NOMO-1 treated with DMSO at 0.1 percent for 48 hours (cell line): Measurements from ENCODE around the gene TBC1D5.
A peak's percentile ranks its signal among the peaks of the same experiment; 100 is the strongest.

Experiments used
- DNase-seq: peaks from one replicate; lab custom pipeline; 2025; ENCODE audit not compliant: unreplicated experiment; lab: John Stamatoyannopoulos, UW

Gene TBC1D5

DNA sequence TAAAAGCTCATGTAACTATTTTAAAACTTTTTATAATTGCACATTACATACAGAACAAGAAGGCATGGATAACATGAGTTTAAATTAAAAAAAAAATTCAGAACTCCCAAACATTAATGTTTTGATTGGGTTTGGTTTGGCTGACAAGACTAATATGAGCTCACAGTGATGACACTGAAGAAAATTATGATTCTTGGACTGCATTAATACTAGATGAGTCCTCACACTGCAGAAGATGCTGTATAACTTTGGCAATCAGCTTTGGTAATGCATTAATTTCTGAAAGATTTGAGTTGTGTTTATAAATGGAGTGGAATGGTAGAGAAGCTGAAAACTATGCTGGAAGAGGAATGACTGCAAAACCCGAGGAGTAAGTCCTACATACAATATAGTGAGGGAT is 498.8 kb downstream of the TBC1D5 start:
- DNase-seq: no peak

DNA sequence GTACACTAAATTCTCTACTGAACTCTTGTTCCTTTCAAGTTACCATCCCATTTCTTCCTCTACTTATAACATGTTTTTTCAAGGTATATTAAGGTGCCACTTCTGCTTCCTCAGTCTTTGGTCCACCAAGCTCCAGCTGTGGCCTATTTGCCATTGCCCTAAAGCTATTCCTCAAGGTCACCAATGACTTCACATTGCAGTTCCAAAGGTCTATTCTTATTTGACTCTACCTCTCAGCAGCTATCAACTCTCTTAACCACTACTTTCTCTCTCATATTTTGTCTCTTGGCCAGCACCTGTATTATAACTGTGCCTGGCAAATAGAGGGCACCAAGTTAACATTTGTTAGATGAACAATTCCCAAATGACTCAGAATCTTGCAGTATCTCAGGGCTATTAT is 503.0 kb downstream of the TBC1D5 start:
- DNase-seq: no peak

DNA sequence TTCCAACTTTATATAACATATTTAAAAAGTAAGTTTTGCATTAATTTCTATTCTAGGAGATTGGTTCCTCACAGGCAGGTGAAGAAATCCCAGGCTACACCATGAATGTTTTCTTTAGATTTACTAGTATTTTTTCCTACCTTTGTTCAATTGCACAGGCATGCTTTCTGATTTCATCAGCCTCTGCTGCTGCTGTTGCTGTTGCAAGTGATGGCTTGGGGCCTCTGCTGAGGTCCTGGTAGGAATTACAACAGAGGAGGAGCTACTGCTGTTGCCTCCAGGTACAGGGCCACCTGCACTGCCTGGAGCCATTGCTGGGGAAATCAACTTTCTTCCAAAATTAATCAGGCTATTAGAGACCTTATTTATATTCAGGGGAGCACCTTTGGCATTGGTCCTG is 504.4 kb downstream of the TBC1D5 start:
- DNase-seq: no peak

DNA sequence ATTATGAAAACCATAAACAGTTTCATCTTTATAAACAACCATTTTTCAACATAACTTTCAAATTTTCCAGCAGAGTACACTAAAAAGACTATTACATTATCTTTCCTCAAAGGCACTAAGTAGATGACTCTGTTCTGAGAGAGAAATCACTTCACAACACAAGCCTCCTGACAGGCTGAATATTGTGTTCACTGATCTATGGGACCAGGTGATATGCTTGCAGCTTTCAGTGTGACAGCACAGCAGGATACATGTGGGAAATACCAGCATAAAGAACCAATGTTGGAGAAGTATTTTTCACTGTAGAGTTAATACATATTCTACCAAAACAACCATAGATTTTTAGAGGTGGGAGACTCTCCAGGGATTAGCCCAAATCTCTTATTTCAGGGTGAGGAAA is 507.1 kb downstream of the TBC1D5 start:
- DNase-seq: no peak

DNA sequence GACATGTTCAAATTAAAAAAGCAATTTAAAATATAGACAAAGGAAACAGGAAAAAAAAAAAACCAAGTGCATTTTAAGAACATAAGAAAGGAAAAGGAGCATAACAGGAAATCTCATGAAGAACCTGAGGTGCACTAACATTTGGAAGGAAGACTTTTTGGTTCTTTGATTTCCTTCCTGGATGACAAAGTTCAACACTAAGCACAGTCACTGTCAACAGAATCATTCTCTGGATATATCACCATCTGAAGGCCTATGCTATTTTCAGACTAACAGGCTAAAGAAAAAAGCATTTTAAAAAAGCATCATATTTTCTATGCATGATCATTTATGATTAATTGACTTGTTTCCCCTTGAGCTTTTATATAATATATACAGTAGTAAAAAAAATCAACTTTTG is 508.0 kb downstream of the TBC1D5 start:
- DNase-seq: no peak

DNA sequence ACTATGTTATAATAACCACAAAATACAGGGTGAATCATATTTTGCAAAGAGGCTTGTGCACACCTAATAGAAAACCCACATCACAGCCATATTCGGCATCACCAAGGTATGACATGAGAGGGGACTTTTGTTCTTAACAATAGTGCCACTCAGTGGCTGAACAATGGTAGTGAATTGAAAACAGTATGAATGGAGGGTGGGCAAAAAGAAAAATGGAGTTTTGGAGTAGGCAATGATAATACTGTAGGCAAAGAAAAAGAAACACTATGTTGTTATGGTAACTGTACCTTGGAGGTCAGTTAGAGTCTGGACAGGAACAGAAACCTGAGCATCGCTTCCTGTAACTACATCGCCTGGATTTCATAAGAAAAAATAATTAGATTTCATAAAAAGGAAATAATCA is 509.0 kb downstream of the TBC1D5 start:
- DNase-seq: peak; percentile 66

DNA sequence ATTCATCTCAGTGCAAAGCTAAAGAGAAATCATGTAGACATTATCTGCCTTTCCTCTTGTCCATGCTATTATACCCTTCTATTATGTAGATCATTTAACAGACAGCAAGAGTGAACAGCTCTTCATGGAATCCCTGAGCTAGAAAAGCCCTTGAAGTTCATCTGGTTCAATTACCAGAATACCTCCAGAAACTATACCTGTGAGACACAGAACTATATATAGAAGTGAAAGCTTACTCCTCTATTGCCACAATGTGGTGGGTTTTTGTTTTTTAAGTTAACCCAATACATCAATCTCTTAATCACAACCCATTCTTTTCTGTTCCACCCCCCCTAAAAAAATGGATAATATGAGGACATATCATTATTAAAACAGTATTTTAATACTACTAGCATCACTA is 510.0 kb downstream of the TBC1D5 start:
- no peak for DNase-seq

DNA sequence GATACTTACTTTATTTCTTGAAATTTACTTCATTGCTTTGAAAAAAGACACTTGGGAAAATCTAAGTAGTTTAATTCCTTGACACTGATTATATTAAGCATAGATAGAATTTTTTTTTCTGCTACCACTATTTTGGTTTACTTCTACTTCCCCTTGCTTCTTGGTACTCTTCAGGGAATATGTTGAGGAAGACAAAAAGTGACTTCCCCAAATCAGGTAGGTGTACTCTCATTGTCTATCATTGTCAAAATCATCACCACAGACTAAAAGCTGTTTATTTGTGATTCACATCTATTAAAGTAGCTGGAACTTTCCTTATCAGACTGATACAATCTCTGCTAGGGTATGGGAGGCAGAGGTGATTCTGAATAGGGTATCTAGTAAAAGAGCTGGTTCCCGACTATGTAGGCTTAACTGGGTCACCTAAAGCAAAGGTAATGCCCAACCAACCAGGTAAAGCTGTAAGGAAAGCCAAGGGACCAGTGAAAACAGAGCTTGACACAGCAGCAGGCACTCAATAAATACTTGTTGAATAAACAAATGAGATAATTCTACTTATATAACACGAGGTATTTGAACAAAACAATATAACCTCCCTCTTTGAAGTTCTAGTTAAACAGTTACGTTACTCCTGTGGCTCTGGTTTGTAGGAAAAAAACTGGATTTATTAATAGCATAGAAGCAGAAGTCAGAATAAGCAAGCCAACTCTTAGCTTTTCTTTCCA is 510.7 kb downstream of the TBC1D5 start:
- DNase-seq: peak; percentile 8

DNA sequence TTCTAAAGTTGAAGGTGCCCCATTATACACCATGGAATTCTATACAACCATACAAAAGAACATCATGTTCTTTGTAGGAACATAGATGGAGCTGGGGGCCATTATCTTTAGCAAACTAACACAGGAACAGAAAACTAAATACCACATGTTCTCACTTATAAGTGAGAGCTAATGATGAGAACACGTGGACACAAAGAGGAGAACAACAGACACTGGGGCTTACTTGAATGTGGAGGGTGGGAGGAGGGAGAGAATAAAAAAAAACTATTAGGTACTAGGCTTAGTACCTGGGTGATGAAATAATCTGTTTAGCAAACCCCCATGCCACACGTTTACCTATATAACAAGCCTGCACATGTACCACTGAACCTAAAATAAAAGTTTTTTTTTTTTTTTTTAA is 515.0 kb downstream of the TBC1D5 start:
- no peak for DNase-seq

DNA sequence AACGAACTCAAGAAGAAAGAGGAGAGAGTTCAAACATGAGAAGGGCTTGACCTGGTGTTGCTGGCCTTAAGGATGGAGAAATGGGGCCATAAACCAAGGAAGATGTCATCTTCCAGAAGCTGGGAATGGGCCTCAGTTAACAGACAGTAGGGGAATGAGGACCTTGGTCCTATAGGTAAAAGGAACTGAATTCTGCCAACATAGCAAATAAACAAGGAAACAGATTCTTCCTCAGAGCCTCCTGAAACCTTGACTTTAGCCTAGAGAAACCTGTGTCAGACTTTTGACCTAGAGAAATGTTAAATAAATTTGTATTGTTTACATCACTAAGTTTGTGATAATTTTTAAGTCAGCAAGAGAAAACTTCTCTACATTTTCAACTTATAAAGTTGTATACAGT is 520.9 kb downstream of the TBC1D5 start:
- DNase-seq: no peak

DNA sequence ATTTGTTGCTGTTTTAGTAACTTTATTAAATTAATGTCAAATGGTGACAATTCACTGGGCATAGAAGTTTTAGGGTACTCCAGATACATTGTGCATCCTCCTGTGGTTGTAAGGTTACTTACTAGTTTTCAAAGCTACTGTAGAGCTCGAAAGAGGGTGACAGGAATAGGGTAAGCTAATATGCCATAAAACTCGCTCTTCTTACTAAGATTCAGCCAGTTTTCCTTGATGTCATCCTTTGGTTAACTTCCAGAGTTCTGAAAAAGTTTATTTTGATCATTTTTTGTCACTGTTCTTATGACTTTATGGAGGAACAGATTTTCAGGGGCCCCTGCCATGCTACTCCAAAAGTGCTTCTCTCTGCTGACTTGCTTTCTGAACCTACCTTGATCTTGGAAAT is 522.8 kb downstream of the TBC1D5 start:
- no peak for DNase-seq

DNA sequence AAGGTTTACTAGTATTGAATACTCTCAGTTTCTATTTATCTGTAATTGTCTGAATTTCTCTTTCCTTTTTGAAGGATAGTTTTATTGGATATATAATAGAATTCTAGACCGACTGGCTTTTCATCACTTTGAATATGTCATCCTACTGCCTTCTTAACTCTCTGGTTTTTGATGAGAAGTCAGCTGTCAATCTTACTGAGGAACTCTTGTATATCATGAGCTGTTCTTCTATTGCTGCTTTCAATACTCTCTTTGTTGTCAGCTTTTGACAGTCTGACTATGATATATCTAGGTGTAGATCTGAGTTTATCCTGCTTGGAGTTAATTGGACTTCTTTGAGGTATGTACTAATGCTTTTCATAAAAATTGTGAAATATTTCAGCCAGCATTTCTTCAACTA is 523.8 kb downstream of the TBC1D5 start:
- DNase-seq: no peak

DNA sequence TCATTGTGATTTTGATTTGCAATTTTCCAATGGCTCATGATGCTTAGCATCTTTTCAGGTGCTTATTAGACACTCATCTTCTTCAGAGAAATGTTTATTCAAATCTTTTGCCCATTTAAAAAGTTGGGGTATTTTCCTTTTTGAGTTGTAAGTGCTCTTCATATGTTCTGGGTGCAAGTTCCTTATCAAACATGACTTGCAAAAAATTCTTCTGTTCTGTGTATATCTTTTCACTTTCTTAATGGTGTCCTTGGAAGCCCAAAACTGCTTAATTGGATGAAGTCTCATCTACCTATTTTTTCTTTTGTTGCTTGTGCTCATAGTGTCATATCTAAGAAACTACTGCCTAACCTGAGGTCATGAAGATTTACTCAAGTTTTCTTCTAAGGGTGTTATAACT is 524.8 kb downstream of the TBC1D5 start:
- DNase-seq: no peak

DNA sequence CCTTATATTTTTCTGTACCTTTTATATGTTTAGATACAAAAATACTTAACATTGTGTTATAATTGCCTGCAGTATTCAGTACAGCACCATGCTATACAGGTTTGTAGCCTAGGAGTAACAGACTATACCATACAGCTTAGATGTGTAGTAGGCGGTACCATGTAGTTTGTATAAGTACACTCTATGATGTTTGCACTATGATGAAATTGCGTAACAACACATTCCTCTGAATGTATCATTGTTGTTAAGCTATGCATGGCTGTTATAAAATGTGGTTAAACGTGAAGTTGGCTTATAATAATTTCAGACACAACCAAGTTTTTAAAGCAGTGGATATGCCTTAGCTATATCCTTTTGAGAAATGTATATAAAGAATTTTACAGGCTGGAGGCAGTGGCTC is 529.3 kb downstream of the TBC1D5 start:
- no peak for DNase-seq

DNA sequence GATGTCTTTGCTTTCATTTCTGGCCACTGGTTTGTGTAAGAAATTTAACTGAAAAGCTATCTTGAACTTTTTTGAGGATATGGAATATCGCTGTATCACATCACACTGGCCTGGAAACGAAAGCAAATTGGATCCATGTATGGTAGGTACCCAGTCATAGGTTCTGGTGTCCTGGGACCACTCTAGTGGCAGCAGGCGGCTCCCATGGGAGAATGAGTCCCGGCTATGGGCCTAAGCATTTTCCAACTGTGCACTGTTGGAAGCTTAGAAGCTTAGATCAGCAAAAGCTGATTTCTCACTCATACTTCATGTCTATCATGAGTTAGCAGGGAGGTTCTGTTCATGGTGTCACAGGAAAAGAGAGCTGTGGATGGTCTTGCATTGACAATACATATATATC is 534.5 kb downstream of the TBC1D5 start:
- no peak for DNase-seq

DNA sequence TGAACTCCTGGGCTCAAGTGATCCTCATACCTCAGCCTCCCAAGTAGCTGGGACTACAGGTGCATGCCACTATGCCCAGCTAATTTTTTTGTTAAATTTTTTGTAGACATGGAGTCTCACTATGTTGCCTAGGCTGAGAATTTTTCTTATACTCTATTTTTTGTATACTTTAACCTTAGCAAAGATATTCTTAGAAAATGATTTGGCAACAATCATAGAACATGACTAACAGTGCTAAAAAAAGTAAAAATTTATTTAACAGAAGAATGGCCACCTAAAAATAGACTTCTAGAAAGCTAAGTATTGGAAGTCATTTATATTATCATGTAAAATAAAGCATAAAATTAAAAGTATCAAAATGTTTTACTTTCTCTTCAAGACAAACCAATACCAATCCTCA is 535.4 kb downstream of the TBC1D5 start:
- no peak for DNase-seq

DNA sequence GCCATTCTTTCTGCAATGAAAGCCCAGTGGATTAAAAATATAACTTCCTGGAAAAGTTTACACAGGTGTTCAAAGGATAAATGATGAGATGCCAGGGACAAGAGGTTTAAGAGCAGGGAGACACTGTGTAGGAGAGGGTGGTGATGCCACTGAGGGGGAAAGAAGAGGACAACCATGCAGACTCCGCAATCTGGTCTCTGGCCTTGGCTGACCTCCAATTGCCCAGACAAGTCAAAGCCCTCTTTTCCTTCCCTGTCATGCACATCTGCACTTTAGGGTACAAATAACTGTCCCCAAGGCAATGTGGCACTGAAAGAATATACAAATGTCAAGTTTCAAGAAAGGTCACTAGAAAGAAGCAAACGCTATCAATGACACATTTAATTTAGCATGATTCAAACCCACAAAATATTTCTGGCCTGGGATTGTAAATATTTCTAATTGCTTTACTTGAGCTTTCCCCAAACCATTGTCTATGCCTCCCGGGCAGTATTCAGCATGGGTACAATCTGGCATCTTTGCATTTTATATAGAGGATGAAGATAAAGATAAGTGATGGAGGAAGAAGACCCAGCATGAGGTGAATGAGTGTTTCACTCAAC is 538.3 kb downstream of the TBC1D5 start:
- DNase-seq: no peak

DNA sequence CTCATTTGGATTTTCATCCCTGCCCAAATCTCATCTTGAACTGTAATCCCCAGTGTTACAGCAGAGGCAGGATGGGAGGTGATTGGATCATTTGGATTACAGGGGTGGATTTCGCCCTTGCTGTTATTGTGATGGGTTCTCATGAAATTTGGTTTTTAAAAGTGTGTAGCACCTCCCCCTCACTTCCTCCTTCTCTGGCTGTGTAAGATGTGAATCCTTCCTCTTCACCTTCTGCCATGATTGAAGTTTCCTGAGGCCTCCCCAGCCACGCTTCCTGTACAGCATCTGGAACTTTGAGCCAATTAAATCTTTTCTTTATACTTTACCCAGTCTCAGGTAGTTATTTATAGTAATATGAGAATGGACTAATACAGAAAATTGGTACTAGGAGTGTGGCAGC is 540.9 kb downstream of the TBC1D5 start:
- DNase-seq: no peak

DNA sequence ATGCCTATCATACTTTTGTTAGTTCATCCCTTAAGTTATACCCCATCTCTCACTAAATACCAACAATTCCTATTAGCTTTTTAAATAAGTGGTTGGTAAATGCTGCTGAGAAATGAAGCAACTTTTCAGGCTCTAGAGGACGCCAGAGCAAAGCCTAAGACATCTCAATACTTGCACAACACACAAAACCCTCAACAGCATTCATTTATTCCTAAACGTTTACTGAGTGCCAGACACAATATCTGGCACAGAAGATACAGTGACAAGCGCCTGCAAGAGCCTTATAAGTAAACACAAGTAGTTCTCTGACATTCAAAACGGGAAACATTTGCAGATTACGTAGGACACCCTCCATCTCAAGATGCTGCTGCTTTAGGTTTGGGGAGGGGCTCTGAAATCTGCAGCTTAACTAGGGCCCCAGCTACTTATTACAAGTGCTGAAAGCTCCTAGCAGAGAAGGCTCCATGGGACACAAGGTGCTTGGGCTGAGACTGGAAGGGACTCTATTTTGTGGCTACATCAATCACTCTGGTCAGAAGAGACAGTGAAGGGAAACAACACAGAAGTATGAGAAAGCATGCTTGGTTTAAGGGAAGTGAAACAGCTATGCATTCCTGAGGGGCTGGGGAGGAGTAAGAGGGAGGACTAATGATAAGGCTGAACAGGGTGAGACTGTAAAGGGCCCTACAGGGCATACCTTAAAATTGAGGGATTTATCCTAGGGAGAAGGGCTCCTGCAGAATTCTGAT is 546.4 kb downstream of the TBC1D5 start:
- peak; percentile 93 for DNase-seq

DNA sequence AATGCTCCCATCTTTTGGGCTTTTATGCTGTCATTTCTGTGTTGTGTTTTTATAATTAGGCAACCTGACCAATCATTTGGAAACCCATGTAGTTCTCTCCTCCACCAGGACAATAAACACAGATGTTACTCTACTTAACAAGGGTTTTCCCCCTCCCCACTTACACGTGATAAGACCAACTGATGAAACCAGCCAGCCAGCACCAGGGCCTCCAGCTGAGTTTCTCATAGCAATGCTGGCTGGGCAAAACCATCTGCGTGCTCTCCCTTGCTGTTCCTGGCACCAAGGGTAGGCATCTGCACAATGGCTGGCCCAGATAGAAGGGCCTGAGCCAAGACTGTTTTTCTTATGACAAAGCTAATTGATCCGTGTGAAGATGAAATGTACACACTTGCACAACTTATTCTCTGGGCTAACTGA is 547.2 kb downstream of the TBC1D5 start:
- peak; percentile 49 for DNase-seq

DNA sequence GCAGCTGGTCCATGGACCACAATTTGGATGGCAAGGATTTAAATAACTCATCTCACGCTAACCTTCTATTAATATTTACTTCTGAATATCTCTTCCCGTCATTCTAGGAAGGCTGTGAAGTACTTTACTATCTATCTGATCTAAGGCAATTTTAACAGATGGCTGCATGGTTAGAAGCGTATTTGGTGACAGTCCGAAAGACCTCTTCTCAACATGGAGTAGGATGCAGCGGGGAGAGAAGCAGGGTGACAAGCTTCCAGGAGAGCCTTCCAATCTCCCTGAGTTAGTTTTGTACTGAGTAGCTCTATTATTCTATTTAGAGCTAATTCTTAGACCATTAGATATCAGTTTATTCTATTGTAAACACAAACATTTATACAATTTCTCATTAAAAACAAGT is 548.3 kb downstream of the TBC1D5 start:
- no peak for DNase-seq

DNA sequence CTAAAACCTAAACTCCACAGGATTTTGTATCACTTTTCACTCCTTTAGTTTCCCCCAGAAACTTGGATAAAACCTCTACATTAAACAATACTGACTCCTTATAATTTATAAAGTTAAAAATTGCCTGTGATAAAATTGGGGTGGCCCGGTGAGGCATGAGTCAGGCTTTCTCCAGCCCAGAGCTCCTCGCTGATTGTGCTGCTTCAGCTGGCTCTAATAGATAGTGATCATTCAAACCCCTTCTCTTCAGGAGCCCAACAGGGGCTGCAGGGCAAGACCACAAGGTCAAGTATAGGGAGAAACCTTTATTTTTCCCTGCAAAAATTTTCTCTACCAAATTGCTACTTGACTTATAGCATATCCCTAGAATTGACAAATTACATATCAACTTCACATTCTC is 549.4 kb downstream of the TBC1D5 start:
- no peak for DNase-seq
